GM12892 (cell line): ENCODE data around the gene GRIA1.

ENCODE experiments used
- POLR2A ChIP-seq: IDR thresholded peaks from 2 replicates; pipeline ENCODE4 v1.6.1; 2011; ENCODE audit warnings: low read depth, low read length, control low read depth
- POLR2AphosphoS5 ChIP-seq: IDR thresholded peaks from 2 replicates; pipeline ENCODE4 v1.6.1; 2011; ENCODE audit warnings: low read depth, low read length, control low read depth
- TAF1 ChIP-seq: IDR thresholded peaks from 2 replicates; pipeline ENCODE4 v1.6.1; 2011; ENCODE audit warnings: low read depth, mild to moderate bottlenecking, control low read depth, low read length, borderline replicate concordance

- TF ChIP-seq POLR2A (no peak), TAF1 (no peak), POLR2AphosphoS5 (no peak)
Observed at GRCh38 chr5:153802050-153802821, 311.8 kb downstream of the GRIA1 start.
